HG03135 (cell line): ENCODE data around the gene PLCB1.
"Not testable (repeated sequence)": the region's sequence is repeated elsewhere in the genome, so short reads cannot be mapped to it uniquely, and the experiment has no call there.

ENCODE experiments used
- ATAC-seq: cut with Tn5 transposase; IDR thresholded peaks from one replicate; pipeline ENCODE4 v1.9.1; 2021; ENCODE audit warnings: mild to moderate bottlenecking, moderate library complexity; ENCODE audit not compliant: unreplicated experiment

PLCB1 gene

GRCh38 chr20:8131598-8132483 is at the start of gene PLCB1:
Gene PLCB1 (plus strand): TSS chr20:8132266. CDS start chr20:8132652, 386 bp downstream.
- ATAC-seq: peak; percentile 71

- no peak for ATAC-seq
Observed at GRCh38 chr20:8082989-8083388, 49.1 kb upstream of the PLCB1 start.

- ATAC-seq: no peak
Observed at GRCh38 chr20:8089668-8090067, 42.4 kb upstream of the PLCB1 start.

GRCh38 chr20:8094415-8094818 is 37.6 kb upstream of the PLCB1 start:
- no peak for ATAC-seq

DNA sequence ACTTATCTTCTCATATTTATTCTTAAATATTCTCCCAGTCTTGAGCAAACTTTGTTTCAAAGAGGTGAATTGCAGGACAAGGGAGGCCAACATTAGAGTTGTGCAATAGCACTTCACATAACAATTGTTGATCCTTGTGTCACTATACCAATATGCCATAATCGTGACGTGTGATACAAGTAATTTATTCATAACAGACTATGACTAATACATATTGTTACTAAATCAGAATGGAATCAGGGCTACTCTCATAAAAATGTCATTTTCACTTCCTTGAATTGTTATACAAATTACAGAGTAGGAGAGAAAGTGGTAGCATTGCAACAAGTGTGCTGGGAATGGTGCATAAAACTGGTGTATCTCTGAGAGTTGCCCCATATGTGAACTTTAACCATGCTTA is 37.2 kb upstream of the PLCB1 start:
- no peak for ATAC-seq

DNA sequence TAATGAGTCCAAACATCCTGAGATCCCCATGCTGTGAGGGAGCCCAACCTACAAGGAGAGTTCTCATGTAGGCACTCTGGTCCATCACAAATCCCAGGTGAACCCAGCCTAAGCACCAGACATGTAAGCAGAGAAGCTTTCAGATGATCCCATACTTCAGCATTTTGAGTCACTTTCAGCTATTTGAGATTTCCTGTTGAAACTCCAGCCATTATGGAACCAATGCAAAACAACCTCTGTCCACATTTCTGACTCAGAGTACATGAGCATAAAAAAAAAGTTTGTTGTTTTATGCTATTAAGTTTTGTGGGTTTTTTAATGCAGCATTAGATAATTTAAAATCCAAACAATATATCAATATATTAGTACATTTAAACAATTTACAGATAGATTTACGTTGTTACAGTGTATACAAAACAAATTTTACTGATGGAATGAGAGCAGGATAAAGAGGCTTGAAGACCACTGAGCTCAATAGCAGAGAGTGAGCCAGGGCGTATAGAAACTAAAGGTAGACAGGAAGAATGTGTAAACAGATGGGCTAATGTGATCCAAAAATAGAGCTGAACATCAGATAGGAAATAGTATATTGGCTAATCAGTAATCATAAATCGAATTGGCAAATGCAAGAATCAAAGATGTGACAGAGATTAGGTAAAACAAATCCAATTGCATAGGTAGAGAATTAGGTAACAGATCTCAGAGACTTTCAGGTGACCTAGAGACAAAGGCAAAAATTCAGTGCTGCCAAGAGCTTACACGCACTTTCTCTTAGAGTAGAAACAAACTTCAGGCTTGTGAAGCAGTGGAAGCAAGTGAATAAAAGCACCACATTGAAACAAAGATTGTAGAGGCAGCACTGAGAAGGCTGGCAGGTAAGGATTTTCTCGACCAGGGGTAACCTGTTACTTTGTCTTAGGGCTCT is 36.2 kb upstream of the PLCB1 start:
- ATAC-seq: no peak

- no peak for ATAC-seq
Observed at GRCh38 chr20:8097307-8097706, 34.8 kb upstream of the PLCB1 start.

- ATAC-seq: no peak
Observed at GRCh38 chr20:8104252-8104651, 27.8 kb upstream of the PLCB1 start.

DNA sequence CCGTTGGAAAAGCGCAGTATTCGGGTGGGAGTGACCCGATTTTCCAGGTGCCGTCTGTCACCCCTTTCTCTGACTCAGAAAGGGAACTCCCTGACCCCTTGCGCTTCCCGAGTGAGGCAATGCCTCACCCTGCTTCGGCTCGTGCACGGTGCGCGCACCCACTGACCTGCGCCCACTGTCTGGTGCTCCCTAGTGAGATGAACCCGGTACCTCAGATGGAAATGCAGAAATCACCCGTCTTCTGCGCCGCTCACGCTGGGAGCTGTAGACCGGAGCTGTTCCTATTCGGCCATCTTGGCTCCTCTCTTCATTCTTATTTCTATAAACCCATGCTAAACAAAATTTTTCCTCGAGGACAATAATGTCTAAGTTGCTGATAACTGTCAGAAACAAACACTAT is 17.5 kb upstream of the PLCB1 start:
- ATAC-seq: not testable (repeated sequence)

DNA sequence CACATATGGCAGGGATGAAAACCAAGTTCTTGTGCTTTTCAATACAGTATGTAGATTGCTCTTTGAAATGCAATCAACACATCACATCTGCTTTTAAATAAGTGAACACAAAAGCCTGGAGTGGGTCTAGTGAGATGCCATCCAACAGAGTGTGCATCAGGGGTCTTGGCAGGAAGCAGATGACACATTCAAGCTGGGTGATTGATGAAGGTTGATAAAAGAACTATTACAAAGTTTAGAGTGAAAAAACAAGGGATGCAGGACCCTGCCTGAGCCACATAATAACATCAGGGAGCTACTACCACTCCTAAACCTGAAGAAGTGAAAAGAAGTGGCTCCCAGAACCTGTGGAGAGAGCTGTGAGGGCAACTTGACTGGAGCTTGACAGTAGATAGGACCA is 16.6 kb upstream of the PLCB1 start:
- ATAC-seq: no peak

DNA sequence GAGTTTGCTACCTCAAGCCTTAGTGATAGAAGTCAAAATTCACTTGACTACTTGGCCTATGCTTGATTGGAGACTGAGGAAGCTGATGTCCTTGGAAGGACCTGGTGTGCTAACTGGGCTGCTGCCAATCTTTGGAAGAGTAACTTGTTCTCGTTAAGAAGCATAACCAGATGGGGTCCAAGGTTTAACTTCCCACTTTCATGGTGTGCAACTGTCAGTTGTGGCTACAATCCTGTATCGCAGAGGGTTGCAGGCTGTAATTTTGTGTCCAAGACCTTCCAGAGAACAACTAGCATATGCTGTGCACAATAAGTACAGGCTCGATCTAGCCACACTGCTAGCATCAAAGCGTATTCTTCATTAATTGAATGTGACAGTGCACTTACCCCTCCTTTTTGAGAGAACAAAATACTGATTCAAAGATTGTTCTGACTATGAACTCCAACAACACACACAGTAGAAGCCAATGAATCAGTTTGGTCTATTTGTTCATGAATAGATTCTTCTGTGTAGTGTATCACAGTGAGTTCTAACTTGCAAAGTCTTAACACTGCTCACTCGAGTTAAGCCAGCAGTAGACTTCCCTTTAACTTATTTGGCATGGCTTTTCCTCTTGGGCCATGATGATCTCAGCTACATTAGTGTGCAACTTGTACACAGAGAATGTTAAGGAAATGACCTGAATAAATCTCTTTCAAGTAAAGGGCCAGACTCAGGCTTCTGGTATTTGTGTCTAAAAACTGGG is 15.8 kb upstream of the PLCB1 start:
- no peak for ATAC-seq

DNA sequence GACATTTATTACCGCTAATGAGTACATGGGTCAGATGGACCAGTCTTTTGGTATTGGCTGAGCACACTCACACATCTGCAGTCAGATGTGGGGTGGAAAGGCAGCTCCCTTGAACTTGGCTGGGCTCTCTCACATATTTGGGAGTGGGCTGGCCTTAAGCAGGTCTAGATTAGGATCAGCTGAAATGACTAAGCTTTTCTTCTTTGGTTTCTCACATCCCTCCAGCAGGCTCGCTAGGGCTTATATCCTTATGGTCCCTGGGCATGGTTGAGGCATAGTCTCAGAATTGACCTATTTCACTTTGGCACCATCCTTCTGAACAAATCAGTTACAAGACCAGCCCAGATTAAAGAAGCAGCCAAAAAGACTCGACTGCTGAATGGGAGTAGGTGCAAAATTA is 14.4 kb upstream of the PLCB1 start:
- ATAC-seq: no peak

DNA sequence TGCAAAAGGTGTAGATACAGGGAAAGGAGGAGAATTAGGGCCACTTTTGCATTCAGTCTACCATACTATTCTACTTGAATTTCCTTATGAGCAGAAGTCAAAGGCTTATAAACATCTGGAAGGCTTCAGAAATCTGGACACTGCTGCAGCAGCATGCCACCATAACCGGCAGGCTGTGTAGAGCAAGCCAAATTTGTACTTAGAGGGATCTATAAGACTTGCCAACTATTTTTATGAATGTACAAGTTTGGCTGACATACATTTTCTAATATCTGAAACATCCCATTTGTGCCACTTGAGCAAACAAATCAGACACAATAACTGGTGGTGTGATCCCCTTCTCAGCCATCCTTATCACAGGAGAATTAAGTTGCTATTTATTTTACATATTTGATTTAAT is 14.0 kb upstream of the PLCB1 start:
- no peak for ATAC-seq

DNA sequence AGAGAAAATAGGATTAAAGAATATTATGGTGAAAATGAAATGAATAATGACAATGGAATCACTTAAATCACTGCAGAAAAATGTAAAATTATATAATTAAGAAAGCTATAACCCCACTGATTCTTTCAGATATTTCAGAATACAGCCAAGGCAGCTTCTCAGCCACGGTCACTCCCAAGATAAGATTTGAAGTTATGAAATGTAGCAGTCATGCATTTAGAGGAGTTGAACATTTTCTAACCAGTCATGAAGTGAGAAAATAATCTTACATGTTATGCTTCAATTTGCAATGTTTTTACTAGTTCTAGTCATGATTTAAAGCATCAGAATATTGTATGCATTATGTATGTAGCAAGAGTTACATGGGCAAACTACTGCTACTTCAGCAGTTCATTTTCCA is 13.3 kb upstream of the PLCB1 start:
- ATAC-seq: no peak

DNA sequence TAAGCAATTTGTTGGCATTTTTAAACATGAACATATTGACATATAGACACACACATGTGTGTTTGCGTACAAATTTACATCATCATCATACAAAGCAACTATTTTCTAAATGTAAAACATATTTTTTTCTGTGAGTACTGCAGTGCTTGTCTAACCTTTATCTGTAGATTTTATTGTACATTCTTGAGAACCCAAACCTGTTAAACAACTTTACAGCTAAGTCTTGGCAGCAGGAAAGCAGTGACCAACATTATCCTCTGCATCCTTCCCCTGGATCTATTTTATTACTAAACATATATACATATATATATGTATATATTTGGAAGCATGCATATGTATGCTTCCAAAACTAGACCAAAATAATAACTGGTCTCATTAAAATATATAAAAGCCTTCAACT is 10.4 kb upstream of the PLCB1 start:
- no peak for ATAC-seq

DNA sequence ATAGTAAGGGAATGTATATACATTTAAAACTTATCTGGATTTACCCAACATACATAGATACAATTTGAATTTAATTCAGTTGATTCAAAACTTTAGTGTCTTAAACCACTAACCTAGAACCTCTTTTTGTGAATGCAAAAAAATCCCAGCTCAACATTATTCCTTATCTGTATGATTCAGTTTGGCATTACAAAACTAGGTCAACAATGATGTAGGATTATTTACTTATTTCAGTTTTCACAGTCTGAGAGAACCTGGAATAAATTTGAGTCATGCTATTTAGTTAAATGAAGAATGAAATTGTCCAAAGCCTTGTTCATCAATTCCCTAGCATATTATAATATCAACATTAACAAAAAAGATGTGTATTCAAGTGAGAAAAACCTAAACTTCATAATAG is 7.4 kb upstream of the PLCB1 start:
- ATAC-seq: no peak

DNA sequence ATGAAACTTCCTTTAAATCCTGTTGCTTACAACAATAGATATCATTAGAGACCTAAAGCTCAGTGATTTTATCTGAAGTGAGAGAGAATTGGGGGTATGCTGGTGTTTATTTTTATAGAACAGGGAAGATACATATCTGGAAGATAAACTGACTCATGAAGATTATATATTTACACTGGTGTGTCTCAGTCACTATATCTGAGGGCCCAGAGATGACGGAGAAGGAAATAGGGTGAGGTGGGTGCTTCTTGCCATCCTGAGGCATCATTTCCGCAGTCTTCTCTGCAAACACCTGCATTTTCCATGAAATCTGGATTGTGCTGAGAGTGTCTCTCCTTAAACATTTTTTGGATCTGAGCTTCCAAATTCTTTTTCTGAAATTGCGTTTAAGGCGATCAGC is 5.9 kb upstream of the PLCB1 start:
- no peak for ATAC-seq

DNA sequence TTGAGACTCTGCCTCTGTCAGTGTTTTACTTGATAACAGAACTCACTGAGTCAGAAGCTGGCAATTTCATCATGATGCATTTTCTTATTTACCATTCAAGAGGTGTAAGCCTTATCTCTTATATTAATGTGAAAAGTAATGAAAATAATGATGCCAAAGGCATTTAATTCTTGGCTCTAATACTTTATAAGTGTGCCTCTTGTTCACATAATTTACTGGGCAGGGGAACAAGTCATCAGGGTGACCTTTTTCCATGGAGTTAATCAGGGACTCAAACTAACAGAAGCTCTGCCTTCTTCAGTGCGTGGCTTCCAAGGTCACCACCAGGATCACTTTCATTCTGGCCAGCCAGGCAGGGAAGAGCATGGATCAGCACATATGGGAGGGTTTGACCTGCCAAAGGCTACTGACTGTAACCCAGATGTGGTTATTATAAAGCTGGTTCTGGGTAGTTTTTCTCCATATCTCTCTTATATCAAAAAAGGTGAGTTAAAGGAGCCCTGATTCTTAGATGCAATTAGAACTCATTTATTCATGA is 5.2 kb upstream of the PLCB1 start:
- no peak for ATAC-seq

DNA sequence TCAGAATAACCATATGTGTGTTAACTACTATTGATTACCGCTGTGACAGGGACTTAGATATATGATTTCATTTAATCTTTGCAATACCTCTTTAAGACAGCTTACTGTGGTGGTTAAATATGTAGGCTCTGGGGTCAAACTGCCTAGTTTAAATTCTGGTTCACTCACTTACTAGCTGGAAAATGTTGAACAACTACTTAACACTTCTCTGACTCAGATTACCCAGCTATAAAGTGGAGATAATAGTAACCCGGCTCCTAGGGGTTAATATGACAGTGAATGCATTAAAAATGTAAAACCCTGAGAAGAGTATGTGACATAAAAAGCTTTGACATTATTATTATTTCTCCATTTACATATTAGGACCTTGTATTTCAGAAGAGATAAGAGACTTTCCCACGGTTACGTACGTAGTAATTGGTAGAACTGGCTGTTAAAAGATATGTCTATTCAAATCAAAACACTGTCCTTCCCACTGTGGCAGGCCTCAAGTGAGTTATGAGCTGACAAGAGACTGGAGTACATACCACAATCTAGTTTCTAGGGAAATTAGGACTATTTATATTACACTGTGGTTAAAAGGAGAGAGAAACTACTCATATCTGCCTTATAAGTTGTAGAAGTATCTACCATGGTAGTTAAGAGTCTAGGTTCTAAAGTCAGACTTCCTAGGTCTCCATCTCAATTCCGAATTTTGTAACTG is 4.4 kb upstream of the PLCB1 start:
- ATAC-seq: peak; percentile 63
